SU-DHL-6 (cell line): Measurements from ENCODE around the gene ERAS.
"Not testable (repeated sequence)": the region's sequence is repeated elsewhere in the genome, so short reads cannot be mapped to it uniquely, and the experiment has no call there.

Experiments
- H2AFZ ChIP-seq: fragments of 200-600 bp; sonication (generic); 2 replicates; pipeline ENCODE4 v1.6.1; 2014; ENCODE audit warnings: low read depth, mild to moderate bottlenecking, moderate library complexity, mixed read lengths, antibody characterized with exemption, low read length; ENCODE audit not compliant: severe bottlenecking
- H3F3A ChIP-seq: fragments of 200-600 bp; shearing (Covaris generic); 2 replicates; pipeline ENCODE4 v1.6.0; 2016; ENCODE audit warnings: antibody characterized with exemption, mild to moderate bottlenecking; ENCODE audit not compliant: insufficient read depth
- H3K27ac ChIP-seq: fragments of 200-600 bp; sonication (generic); 2 replicates; pipeline ENCODE4 v1.5.1; 2016; ENCODE audit warnings: low read depth, mild to moderate bottlenecking, low read length, moderate library complexity, mixed read lengths
- H3K27me3 ChIP-seq: fragments of 200-600 bp; sonication (generic), shearing (Covaris generic); 2 replicates; pipeline ENCODE4 v1.6.0; 2014; ENCODE audit warnings: mild to moderate bottlenecking, low read length
- H3K36me3 ChIP-seq: fragments of 200-600 bp; sonication (generic); 2 replicates; pipeline ENCODE4 v1.6.1; 2014; ENCODE audit warnings: mild to moderate bottlenecking, low read length, mixed read lengths
- H3K4me2 ChIP-seq: fragments of 300-600, 200-600 bp; shearing (Covaris generic), sonication (generic); 2 replicates; pipeline ENCODE4 v1.6.0; 2014; ENCODE audit warnings: low read length, low read depth, mild to moderate bottlenecking; ENCODE audit not compliant: poor library complexity, severe bottlenecking
- H3K4me3 ChIP-seq: fragments of 200-600 bp; sonication (generic); 2 replicates; pipeline ENCODE4 v1.5.1; 2014; ENCODE audit warnings: antibody characterized with exemption, low read length, mild to moderate bottlenecking, mixed read lengths; ENCODE audit not compliant: insufficient read depth, poor library complexity, severe bottlenecking
- H3K79me2 ChIP-seq: fragments of 200-600 bp; sonication (generic); 2 replicates; pipeline ENCODE4 v1.6.1; 2014; ENCODE audit warnings: mild to moderate bottlenecking, low read length, moderate library complexity; ENCODE audit not compliant: insufficient read depth
- H3K9ac ChIP-seq: fragments of 200-600 bp; sonication (generic); 2 replicates; pipeline ENCODE4 v1.7.0; 2014; ENCODE audit warnings: mild to moderate bottlenecking, low read length
- H3K9me2 ChIP-seq: fragments of 200-600 bp; sonication (generic); replicated peaks from 2 replicates; pipeline ENCODE4 v1.6.1; 2014; ENCODE audit warnings: low read length; ENCODE audit not compliant: insufficient read depth
- H3K9me3 ChIP-seq: fragments of 200-600 bp; sonication (generic); 2 replicates; pipeline ENCODE4 v1.6.1; 2014; ENCODE audit warnings: low read length, mixed read lengths; ENCODE audit not compliant: insufficient read depth
- H4K20me1 ChIP-seq: fragments of 200-600 bp; sonication (generic); 2 replicates; pipeline ENCODE4 v1.6.1; 2014; ENCODE audit warnings: low read depth, mild to moderate bottlenecking, antibody characterized with exemption, low read length, moderate library complexity, mixed read lengths
- CTCF ChIP-seq: fragments of 200-600 bp; sonication (generic); IDR thresholded peaks from one replicate; pipeline ENCODE4 v1.5.1; 2017; ENCODE audit warnings: antibody characterized with exemption, mild to moderate bottlenecking, low read length, moderate library complexity; ENCODE audit not compliant: insufficient read depth, poor library complexity, severe bottlenecking
- EZH2phosphoT487 ChIP-seq: fragments of 200-600 bp; sonication (generic), shearing (Covaris generic); conservative IDR thresholded peaks from 2 replicates; pipeline ENCODE4 v1.6.1; 2018; ENCODE audit warnings: mild to moderate bottlenecking, antibody characterized with exemption, low read length, moderate library complexity, mixed read lengths

ERAS gene

GRCh38 chrX:48839686-48840085, 13.4 kb downstream of the ERAS start:
- no peak overlapping the region for H2AFZ ChIP-seq
- H3K27ac ChIP-seq: no peak overlapping the region
- H3K79me2 ChIP-seq: no peaks in the 10 kb centered on the region
- no peak overlapping the region for H3K9ac ChIP-seq
- TF ChIP-seq CTCF (no peak), EZH2phosphoT487 (no peak)
- H3K27me3 ChIP-seq: no peaks in the 10 kb centered on the region
- H3K4me2 ChIP-seq: no peak overlapping the region
- H3K9me2 ChIP-seq: no peaks in the 10 kb centered on the region
- H3F3A ChIP-seq: no peaks in the 10 kb centered on the region
- H3K4me3 ChIP-seq: no peak overlapping the region
- no peaks in the 10 kb centered on the region for H3K36me3 ChIP-seq
- no peaks in the 10 kb centered on the region for H3K9me3 ChIP-seq
- no peaks in the 10 kb centered on the region for H4K20me1 ChIP-seq

- Histone ChIP-seq H3K4me2 (no peak overlapping the region), H3F3A (no peaks in the 10 kb centered on the region), H3K9ac (no peak overlapping the region), H3K36me3 (no peaks in the 10 kb centered on the region), H3K9me2 (no peaks in the 10 kb centered on the region), H3K79me2 (no peaks in the 10 kb centered on the region), H3K27me3 (no peaks in the 10 kb centered on the region), H2AFZ (no peak overlapping the region), H4K20me1 (no peaks in the 10 kb centered on the region), H3K4me3 (no peak overlapping the region), H3K9me3 (no peaks in the 10 kb centered on the region), H3K27ac (no peak overlapping the region)
- TF ChIP-seq CTCF (no peak), EZH2phosphoT487 (no peak)
These were observed 22.5 kb downstream of the ERAS start for GRCh38 chrX:48848847-48849246.

GRCh38 chrX:48852857-48853256, 26.5 kb downstream of the ERAS start:
- H3K9me2 ChIP-seq: no peaks in the 10 kb centered on the region
- no peaks in the 10 kb centered on the region for H3K36me3 ChIP-seq
- no peaks in the 10 kb centered on the region for H3K27me3 ChIP-seq
- no peaks in the 10 kb centered on the region for H3K9me3 ChIP-seq
- no peaks in the 10 kb centered on the region for H3F3A ChIP-seq
- H3K27ac ChIP-seq: no peak overlapping the region
- H4K20me1 ChIP-seq: no peaks in the 10 kb centered on the region
- no peak overlapping the region for H3K4me3 ChIP-seq
- no peak for TF ChIP-seq EZH2phosphoT487
- TF ChIP-seq CTCF: no peak
- H3K4me2 ChIP-seq: no peak overlapping the region
- no peak overlapping the region for H2AFZ ChIP-seq
- H3K79me2 ChIP-seq: no peaks in the 10 kb centered on the region
- H3K9ac ChIP-seq: no peak overlapping the region

GRCh38 chrX:48853494-48853893, 27.2 kb downstream of the ERAS start:
- H3K9me3 ChIP-seq, H3F3A ChIP-seq, H3K4me2 ChIP-seq, H3K27me3 ChIP-seq, H4K20me1 ChIP-seq, H2AFZ ChIP-seq, H3K4me3 ChIP-seq, H3K27ac ChIP-seq, H3K9ac ChIP-seq, H3K36me3 ChIP-seq, H3K79me2 ChIP-seq, H3K9me2 ChIP-seq: not testable (repeated sequence)

- not testable (repeated sequence) for H3K27me3 ChIP-seq, H2AFZ ChIP-seq, H3K4me2 ChIP-seq, H3K9me3 ChIP-seq, H4K20me1 ChIP-seq, H3K9ac ChIP-seq, H3K36me3 ChIP-seq, H3K79me2 ChIP-seq, H3K27ac ChIP-seq, H3K4me3 ChIP-seq, H3K9me2 ChIP-seq, H3F3A ChIP-seq
These were observed 27.9 kb downstream of the ERAS start for GRCh38 chrX:48854121-48854804.
